ENCODE results near the gene SPRR4. TPM values are rescaled to one million over a fixed set of nuclear protein-coding genes. Genes with fewer than 3 reads are reported as not detected.

SPRR4 gene
- total RNA-seq, 4 donors from 2014 or later, result not detected

- no peak within 1 kb of the TSS for H3K27ac ChIP-seq
- TF ChIP-seq CTCF (IDR thresholded peaks at IDR 0.05) (no peak), POLR2A (IDR thresholded peaks at IDR 0.05) (no peak)
- DNase-seq, result no peak
- no peak within 1 kb of the TSS for H3K4me3 ChIP-seq
- no peaks in the 10 kb centered on the region for H3K4me1 ChIP-seq
- no peaks in the 10 kb centered on the region for H3K36me3 ChIP-seq
- no peaks in the 10 kb centered on the region for H3K9me3 ChIP-seq
- no peaks in the 10 kb centered on the region for H3K27me3 ChIP-seq
Measured at GRCh38 chr1:152983743-152984142, 13.3 kb downstream of the SPRR4 start, which contains the start of gene SPRR1A. Gene SPRR1A (plus strand): TSS chr1:152984081. CDS start chr1:152985231, 1,150 bp downstream.

GRCh38 chr1:152986578-152986977, 16.1 kb downstream of the SPRR4 start:
- no peak for DNase-seq
- no peak overlapping the region for H3K4me3 ChIP-seq
- H3K36me3 ChIP-seq, result no peaks in the 10 kb centered on the region
- no peaks in the 10 kb centered on the region for H3K4me1 ChIP-seq
- H3K27ac ChIP-seq, result no peak overlapping the region
- H3K9me3 ChIP-seq, result no peaks in the 10 kb centered on the region
- no peaks in the 10 kb centered on the region for H3K27me3 ChIP-seq
- TF ChIP-seq CTCF (IDR thresholded peaks at IDR 0.05) (no peak), POLR2A (IDR thresholded peaks at IDR 0.05) (no peak)

GRCh38 chr1:152993186-152993585, 22.7 kb downstream of the SPRR4 start:
- Histone ChIP-seq H3K27me3 (no peaks in the 10 kb centered on the region), H3K27ac (no peak overlapping the region), H3K9me3 (no peaks in the 10 kb centered on the region), H3K36me3 (no peaks in the 10 kb centered on the region), H3K4me1 (no peaks in the 10 kb centered on the region), H3K4me3 (no peak overlapping the region)
- TF ChIP-seq CTCF (IDR thresholded peaks at IDR 0.05) (no peak), POLR2A (IDR thresholded peaks at IDR 0.05) (no peak)
- DNase-seq, result no peak

GRCh38 chr1:152995842-152996241, 25.4 kb downstream of the SPRR4 start:
- Histone ChIP-seq H3K27me3 (no peaks in the 10 kb centered on the region), H3K4me3 (no peak overlapping the region), H3K9me3 (no peaks in the 10 kb centered on the region), H3K4me1 (no peaks in the 10 kb centered on the region), H3K27ac (no peak overlapping the region), H3K36me3 (no peaks in the 10 kb centered on the region)
- TF ChIP-seq POLR2A (IDR thresholded peaks at IDR 0.05), result no peak
- TF ChIP-seq CTCF (IDR thresholded peaks at IDR 0.05), result no peak
- no peak for DNase-seq

GRCh38 chr1:152996633-152997400, 26.4 kb downstream of the SPRR4 start:
- no peaks in the 10 kb centered on the region for H3K9me3 ChIP-seq
- no peak for TF ChIP-seq CTCF (IDR thresholded peaks at IDR 0.05)
- no peak for TF ChIP-seq POLR2A (IDR thresholded peaks at IDR 0.05)
- no peaks in the 10 kb centered on the region for H3K36me3 ChIP-seq
- H3K4me3 ChIP-seq, result no peak overlapping the region
- no peaks in the 10 kb centered on the region for H3K4me1 ChIP-seq
- DNase-seq, result no peak
- H3K27me3 ChIP-seq, result no peaks in the 10 kb centered on the region
- H3K27ac ChIP-seq, result no peak overlapping the region
